ENCODE results near the gene MX1.

The MX1 gene

GRCh38 chr21:41402796-41403195, 23.2 kb upstream of the MX1 start:
- no peak for TF ChIP-seq CTCF (IDR thresholded peaks at IDR 0.05; ENCODE audit: low read depth, low read length)

GRCh38 chr21:41403331-41403730, 22.7 kb upstream of the MX1 start:
- DNase-seq, result no peak
- no peak for TF ChIP-seq CTCF (IDR thresholded peaks at IDR 0.05; ENCODE audit: low read depth, low read length)
- no peaks in the 10 kb centered on the region for H3K27me3 ChIP-seq
- H3K4me1 ChIP-seq, result no peaks in the 10 kb centered on the region
- no peak overlapping the region for H3K4me3 ChIP-seq (ENCODE audit: low read depth, low read length)
- H3K9me3 ChIP-seq, result no peaks in the 10 kb centered on the region; the same call in 1 of the 2 replicates
- H3K36me3 ChIP-seq, result no peaks in the 10 kb centered on the region

More at GRCh38 chr21:41402796-41403195, 23.2 kb upstream of the MX1 start:
- Histone ChIP-seq H3K4me3 (ENCODE audit: low read depth, low read length) (no peak overlapping the region), H3K4me1 (no peaks in the 10 kb centered on the region), H3K9me3 (no peaks in the 10 kb centered on the region; the same call in 1 of the 2 replicates), H3K27me3 (no peaks in the 10 kb centered on the region), H3K36me3 (no peaks in the 10 kb centered on the region)
- DNase-seq, result no peak

GRCh38 chr21:41403966-41404365, 22.1 kb upstream of the MX1 start:
- no peaks in the 10 kb centered on the region for H3K9me3 ChIP-seq
- DNase-seq, result no peak
- H3K36me3 ChIP-seq, result no peaks in the 10 kb centered on the region
- no peak overlapping the region for H3K4me3 ChIP-seq (ENCODE audit: low read depth, low read length)
- H3K4me1 ChIP-seq, result no peaks in the 10 kb centered on the region
- no peaks in the 10 kb centered on the region for H3K27me3 ChIP-seq
- TF ChIP-seq CTCF (IDR thresholded peaks at IDR 0.05; ENCODE audit: low read depth, low read length), result no peak

GRCh38 chr21:41405321-41405720, 20.7 kb upstream of the MX1 start:
- Histone ChIP-seq H3K27me3 (no peaks in the 10 kb centered on the region), H3K36me3 (no peaks in the 10 kb centered on the region), H3K4me1 (no peaks in the 10 kb centered on the region), H3K4me3 (ENCODE audit: low read depth, low read length) (no peak overlapping the region), H3K9me3 (no peaks in the 10 kb centered on the region)
- TF ChIP-seq CTCF (IDR thresholded peaks at IDR 0.05; ENCODE audit: low read depth, low read length), result no peak
- DNase-seq, result no peak

- no peaks in the 10 kb centered on the region for H3K27me3 ChIP-seq
- H3K9me3 ChIP-seq, result no peaks in the 10 kb centered on the region; the same call in 1 of the 2 replicates
- H3K36me3 ChIP-seq, result no peaks in the 10 kb centered on the region
- DNase-seq, result no peak
- no peaks in the 10 kb centered on the region for H3K4me1 ChIP-seq
- no peak for TF ChIP-seq CTCF (IDR thresholded peaks at IDR 0.05; ENCODE audit: low read depth, low read length)
- H3K4me3 ChIP-seq (ENCODE audit: low read depth, low read length), result no peak overlapping the region
Measured at GRCh38 chr21:41406340-41406739, 19.7 kb upstream of the MX1 start.

GRCh38 chr21:41407541-41408460, 18.2 kb upstream of the MX1 start:
- Histone ChIP-seq H3K27me3 (no peaks in the 10 kb centered on the region), H3K4me1 (no peaks in the 10 kb centered on the region), H3K4me3 (ENCODE audit: low read depth, low read length) (no peak overlapping the region), H3K36me3 (no peaks in the 10 kb centered on the region), H3K9me3 (no peaks in the 10 kb centered on the region; the same call in 1 of the 2 replicates)
- TF ChIP-seq CTCF (IDR thresholded peaks at IDR 0.05; ENCODE audit: low read depth, low read length), result no peak
- DNase-seq, result no peak

Data from BE2C (cell line).